ENCODE data around the gene JMJD1C. TPM values are rescaled to one million over a fixed set of nuclear protein-coding genes. Genes with fewer than 3 reads are reported as not detected.
"Not testable (repeated sequence)": the region's sequence is repeated elsewhere in the genome, so short reads cannot be mapped to it uniquely, and the experiment has no call there.

Gene JMJD1C
- total RNA-seq, 1 donor from 2014 or later = 68.7 TPM

DNA sequence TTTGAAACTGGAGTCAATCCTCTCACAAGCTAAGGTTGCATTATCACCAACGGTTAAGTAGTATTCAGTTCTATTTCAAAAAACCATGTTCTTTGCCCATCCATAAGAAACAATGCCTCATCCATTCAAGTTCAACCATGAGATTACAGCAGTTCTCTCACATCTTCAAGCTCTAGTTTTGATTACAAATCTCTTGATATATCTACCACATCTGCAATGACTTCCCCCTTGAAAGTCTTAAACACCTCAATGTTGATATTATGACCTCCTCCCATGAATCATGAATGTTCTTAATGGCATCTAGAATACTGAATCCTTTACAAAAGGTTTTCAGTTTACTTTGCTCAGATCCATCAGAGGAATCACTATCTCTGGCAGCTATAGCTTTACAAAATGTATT is 81.8 kb downstream of the JMJD1C start:
- Mint-ChIP-seq H3K4me1 (peaks cover 7% of the 10 kb centered on the region), H3K9me3 (peaks cover 6% of the 10 kb centered on the region), H3K27me3 (ENCODE audit: low read depth) (no peaks in the 10 kb centered on the region), H3K27ac (ENCODE audit: unreplicated experiment) (no peak overlapping the region), H3K36me3 (ENCODE audit: low read depth) (peaks cover 12% of the 10 kb centered on the region), H3K4me3 (no peak overlapping the region)
- no peak for TF ChIP-seq CTCF (conservative IDR thresholded peaks at IDR 0.05)
- no peak for DNase-seq (ENCODE audit: low read depth, low spot score)

DNA sequence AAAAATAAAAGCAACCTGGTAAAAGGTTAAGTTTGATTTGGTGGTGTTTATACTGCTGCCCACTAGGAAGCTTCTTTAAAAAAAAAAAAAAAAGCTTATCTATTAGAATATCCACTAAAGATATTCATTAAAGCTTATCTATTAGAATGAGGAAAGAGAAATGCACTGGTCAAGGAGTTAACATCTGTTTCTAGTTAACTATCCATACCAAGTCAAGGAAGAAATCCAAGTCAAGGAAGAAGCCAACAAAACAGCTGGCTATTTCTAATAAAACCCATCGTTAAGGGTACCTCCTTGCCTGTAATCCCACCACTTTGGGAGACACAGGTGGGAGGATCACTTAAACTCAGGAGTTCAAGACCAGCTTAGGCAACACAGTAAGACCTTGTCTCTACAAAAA is 82.6 kb downstream of the JMJD1C start:
- peaks cover 5% of the 10 kb centered on the region for H3K36me3 Mint-ChIP-seq (ENCODE audit: low read depth)
- H3K4me3 Mint-ChIP-seq = no peak overlapping the region
- H3K4me1 Mint-ChIP-seq = peaks cover 7% of the 10 kb centered on the region
- no peak for TF ChIP-seq CTCF (conservative IDR thresholded peaks at IDR 0.05)
- no peaks in the 10 kb centered on the region for H3K27me3 Mint-ChIP-seq (ENCODE audit: low read depth)
- no peak for DNase-seq (ENCODE audit: low read depth, low spot score)
- H3K9me3 Mint-ChIP-seq = peaks cover 3% of the 10 kb centered on the region
- H3K27ac Mint-ChIP-seq (ENCODE audit: unreplicated experiment) = no peak overlapping the region

GRCh38 chr10:63382066-63382465 is 83.7 kb downstream of the JMJD1C start:
- Mint-ChIP-seq H3K27ac (ENCODE audit: unreplicated experiment) (no peak overlapping the region), H3K4me1 (peaks cover 4% of the 10 kb centered on the region), H3K36me3 (ENCODE audit: low read depth) (peaks cover 2% of the 10 kb centered on the region), H3K27me3 (ENCODE audit: low read depth) (no peaks in the 10 kb centered on the region), H3K4me3 (no peak overlapping the region), H3K9me3 (peaks cover 3% of the 10 kb centered on the region)
- TF ChIP-seq CTCF (conservative IDR thresholded peaks at IDR 0.05) = no peak
- no peak for DNase-seq (ENCODE audit: low read depth, low spot score)

DNA sequence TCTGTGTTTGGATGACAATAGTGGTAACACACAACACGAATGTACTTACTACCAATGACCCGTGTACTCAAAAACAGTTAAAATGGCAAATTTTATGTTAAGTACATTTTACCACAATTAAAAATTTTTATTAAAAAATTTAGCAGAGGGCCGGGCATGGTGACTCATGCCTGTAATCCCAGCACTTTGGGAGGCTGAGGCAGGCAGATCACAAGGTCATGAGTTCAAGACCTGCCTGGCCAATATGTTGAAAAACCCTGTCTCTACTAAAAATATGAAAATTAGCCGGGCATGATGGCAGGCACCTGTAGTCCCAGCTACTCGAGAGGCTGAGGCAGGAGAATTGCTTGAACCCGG is 88.5 kb downstream of the JMJD1C start:
- H3K27ac Mint-ChIP-seq (ENCODE audit: unreplicated experiment); DNase-seq (ENCODE audit: low read depth, low spot score); H3K36me3 Mint-ChIP-seq (ENCODE audit: low read depth); H3K4me1 Mint-ChIP-seq; H3K4me3 Mint-ChIP-seq; H3K27me3 Mint-ChIP-seq (ENCODE audit: low read depth); H3K9me3 Mint-ChIP-seq: not testable (repeated sequence)

DNA sequence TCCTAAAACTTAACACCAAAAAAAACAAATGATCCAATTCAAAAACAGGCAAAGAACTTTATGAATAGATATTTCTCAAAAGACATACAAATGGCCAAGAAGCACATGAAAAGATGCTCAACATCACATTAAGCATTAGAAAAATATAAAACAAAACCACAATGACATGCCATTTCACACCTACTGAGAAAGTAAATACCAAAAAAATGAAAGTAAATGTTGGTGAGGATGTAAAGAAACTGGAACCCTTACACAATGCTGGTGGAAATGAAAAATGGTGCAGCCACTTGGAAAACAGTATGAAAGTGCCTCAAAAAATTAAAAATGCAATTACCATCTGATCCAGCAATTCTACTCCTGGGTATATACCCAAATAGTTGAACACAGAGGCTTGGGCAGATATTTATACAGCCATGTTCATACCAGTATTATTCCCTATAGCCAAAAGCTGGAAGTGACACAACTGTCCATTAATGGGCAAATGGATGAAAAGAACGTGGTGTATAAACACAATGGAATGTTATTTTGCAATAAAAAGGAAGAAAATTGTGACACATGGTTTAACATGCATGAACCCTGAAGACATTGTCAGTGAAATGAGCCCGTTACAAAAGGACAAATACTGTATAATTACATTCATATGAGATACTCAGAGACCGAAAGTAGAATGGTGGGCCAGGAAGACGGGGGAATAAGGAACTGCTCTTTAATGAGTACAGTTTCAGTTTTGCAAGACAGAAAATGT is 89.0 kb downstream of the JMJD1C start:
- no peak for DNase-seq (ENCODE audit: low read depth, low spot score)
- Mint-ChIP-seq H3K27ac (ENCODE audit: unreplicated experiment) (no peak overlapping the region), H3K4me3 (no peak overlapping the region), H3K4me1 (no peaks in the 10 kb centered on the region), H3K9me3 (peaks cover 3% of the 10 kb centered on the region), H3K36me3 (ENCODE audit: low read depth) (peaks cover 5% of the 10 kb centered on the region), H3K27me3 (ENCODE audit: low read depth) (no peaks in the 10 kb centered on the region)
- no peak for TF ChIP-seq CTCF (conservative IDR thresholded peaks at IDR 0.05)

DNA sequence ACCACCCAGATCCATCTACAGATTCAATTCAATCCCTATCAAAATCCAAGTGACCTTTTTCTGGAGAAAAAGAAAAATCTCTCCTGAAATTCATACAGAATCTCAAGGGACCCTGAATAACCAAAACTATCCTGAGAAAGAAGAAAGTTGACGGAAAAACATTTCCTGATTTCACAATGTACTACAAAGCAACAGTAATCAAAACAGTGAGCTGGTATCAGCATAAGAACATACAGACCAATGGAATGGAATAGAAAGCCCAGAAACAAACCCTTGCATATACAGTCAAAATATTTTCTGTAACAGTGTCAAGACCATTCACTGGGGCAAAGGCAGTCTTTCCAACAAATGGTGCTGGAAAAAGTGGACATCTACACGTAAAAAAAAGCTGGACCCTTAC is 89.9 kb downstream of the JMJD1C start:
- no peak for DNase-seq (ENCODE audit: low read depth, low spot score)
- H3K27ac Mint-ChIP-seq (ENCODE audit: unreplicated experiment) = no peak overlapping the region
- H3K4me1 Mint-ChIP-seq = no peaks in the 10 kb centered on the region
- no peaks in the 10 kb centered on the region for H3K27me3 Mint-ChIP-seq (ENCODE audit: low read depth)
- no peak overlapping the region for H3K4me3 Mint-ChIP-seq
- H3K36me3 Mint-ChIP-seq (ENCODE audit: low read depth) = peaks cover 3% of the 10 kb centered on the region
- H3K9me3 Mint-ChIP-seq = no peaks in the 10 kb centered on the region
- no peak for TF ChIP-seq CTCF (conservative IDR thresholded peaks at IDR 0.05)

Measured in neural crest cell (in vitro differentiated cells).